Measurements from ENCODE around the gene TMEM101. TPM values are rescaled to one million over a fixed set of nuclear protein-coding genes. Genes with fewer than 3 reads are reported as not detected.

Gene TMEM101
- total and polyA plus RNA-seq, 2 of the 13 experiments (the other 11 are each of a cell fraction or from before 2014, with no cell fraction given) = 72.0 to 100 TPM

DNA sequence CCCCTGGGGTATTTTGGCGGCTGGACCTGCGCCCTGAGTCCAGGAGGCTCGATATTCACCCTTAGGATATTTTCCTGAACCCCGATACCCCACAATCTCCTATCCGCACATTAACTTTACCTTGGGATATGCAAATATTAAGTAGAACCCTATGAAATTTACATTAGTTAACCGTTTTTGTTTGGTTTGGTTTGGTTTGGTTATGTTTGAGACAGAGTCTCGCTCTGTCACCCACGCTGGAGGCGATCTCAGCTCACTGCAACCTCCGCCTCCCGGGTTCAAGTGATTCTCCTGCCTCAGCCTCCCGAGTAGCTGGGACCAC is 19.7 kb downstream of the TMEM101 start (continued):
- TF ChIP-seq ZSCAN29 (CRISPR knock-in tag; conservative IDR thresholded peaks at IDR 0.05) (no peak), ZMYM4 (CRISPR knock-in tag; IDR thresholded peaks at IDR 0.05) (no peak), RELA (CRISPR knock-in tag; IDR thresholded peaks at IDR 0.05) (no peak), ZBTB3 (CRISPR knock-in tag; IDR thresholded peaks at IDR 0.05; ENCODE audit: borderline replicate concordance, low read depth) (0 out of 2 replicates have a peak, but pooled peaks have one; percentile 50), SIX4 (CRISPR knock-in tag; IDR thresholded peaks at IDR 0.05) (no peak), ZNF136 (CRISPR knock-in tag; IDR thresholded peaks at IDR 0.05; ENCODE audit: low read depth) (0 out of 2 replicates have a peak, but pooled peaks have one; percentile 10), NKX3-1 (CRISPR knock-in tag; IDR thresholded peaks at IDR 0.05) (no peak), MXI1 (IDR thresholded peaks at IDR 0.05; ENCODE audit: borderline replicate concordance, low read depth, low read length) (no peak), POGZ (CRISPR knock-in tag; IDR thresholded peaks at IDR 0.05) (no peak), RFXAP (CRISPR knock-in tag; IDR thresholded peaks at IDR 0.05; ENCODE audit: borderline replicate concordance) (no peak), DPF2 (CRISPR knock-in tag; IDR thresholded peaks at IDR 0.05; ENCODE audit: borderline replicate concordance, low read depth) (no peak), SIX1 (CRISPR knock-in tag; IDR thresholded peaks at IDR 0.05; ENCODE audit: borderline replicate concordance) (no peak), ZNF614 (CRISPR knock-in tag; IDR thresholded peaks at IDR 0.05; ENCODE audit: borderline replicate concordance) (no peak), ZSCAN25 (CRISPR knock-in tag; IDR thresholded peaks at IDR 0.05) (no peak), MEIS1 (CRISPR knock-in tag; IDR thresholded peaks at IDR 0.05; ENCODE audit: borderline replicate concordance) (0 out of 2 replicates have a peak, but pooled peaks have one; percentile 56), SNAI1 (CRISPR knock-in tag; IDR thresholded peaks at IDR 0.05; ENCODE audit: borderline replicate concordance) (no peak), EP300 (IDR thresholded peaks at IDR 0.05; ENCODE audit: low read depth in 2 of 2, low read length in 2 of 2) (no peak), EP300 (CRISPR knock-in tag; IDR thresholded peaks at IDR 0.05; ENCODE audit: borderline replicate concordance) (0 out of 2 replicates have a peak, but pooled peaks have one; percentile 27), ELF3 (CRISPR knock-in tag; IDR thresholded peaks at IDR 0.05) (no peak)
- TF ChIP-seq, protein P1, sequence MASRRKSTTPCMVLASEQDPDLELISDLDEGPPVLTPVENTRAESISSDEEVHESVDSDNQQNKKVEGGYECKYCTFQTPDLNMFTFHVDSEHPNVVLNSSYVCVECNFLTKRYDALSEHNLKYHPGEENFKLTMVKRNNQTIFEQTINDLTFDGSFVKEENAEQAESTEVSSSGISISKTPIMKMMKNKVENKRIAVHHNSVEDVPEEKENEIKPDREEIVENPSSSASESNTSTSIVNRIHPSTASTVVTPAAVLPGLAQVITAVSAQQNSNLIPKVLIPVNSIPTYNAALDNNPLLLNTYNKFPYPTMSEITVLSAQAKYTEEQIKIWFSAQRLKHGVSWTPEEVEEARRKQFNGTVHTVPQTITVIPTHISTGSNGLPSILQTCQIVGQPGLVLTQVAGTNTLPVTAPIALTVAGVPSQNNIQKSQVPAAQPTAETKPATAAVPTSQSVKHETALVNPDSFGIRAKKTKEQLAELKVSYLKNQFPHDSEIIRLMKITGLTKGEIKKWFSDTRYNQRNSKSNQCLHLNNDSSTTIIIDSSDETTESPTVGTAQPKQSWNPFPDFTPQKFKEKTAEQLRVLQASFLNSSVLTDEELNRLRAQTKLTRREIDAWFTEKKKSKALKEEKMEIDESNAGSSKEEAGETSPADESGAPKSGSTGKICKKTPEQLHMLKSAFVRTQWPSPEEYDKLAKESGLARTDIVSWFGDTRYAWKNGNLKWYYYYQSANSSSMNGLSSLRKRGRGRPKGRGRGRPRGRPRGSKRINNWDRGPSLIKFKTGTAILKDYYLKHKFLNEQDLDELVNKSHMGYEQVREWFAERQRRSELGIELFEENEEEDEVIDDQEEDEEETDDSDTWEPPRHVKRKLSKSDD (CRISPR knock-in tag; IDR thresholded peaks at IDR 0.05; ENCODE audit: low read depth) = no peak
- TF ChIP-seq, protein P2, sequence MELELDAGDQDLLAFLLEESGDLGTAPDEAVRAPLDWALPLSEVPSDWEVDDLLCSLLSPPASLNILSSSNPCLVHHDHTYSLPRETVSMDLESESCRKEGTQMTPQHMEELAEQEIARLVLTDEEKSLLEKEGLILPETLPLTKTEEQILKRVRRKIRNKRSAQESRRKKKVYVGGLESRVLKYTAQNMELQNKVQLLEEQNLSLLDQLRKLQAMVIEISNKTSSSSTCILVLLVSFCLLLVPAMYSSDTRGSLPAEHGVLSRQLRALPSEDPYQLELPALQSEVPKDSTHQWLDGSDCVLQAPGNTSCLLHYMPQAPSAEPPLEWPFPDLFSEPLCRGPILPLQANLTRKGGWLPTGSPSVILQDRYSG (CRISPR knock-in tag; IDR thresholded peaks at IDR 0.05) = no peak
- TF ChIP-seq, protein P3, sequence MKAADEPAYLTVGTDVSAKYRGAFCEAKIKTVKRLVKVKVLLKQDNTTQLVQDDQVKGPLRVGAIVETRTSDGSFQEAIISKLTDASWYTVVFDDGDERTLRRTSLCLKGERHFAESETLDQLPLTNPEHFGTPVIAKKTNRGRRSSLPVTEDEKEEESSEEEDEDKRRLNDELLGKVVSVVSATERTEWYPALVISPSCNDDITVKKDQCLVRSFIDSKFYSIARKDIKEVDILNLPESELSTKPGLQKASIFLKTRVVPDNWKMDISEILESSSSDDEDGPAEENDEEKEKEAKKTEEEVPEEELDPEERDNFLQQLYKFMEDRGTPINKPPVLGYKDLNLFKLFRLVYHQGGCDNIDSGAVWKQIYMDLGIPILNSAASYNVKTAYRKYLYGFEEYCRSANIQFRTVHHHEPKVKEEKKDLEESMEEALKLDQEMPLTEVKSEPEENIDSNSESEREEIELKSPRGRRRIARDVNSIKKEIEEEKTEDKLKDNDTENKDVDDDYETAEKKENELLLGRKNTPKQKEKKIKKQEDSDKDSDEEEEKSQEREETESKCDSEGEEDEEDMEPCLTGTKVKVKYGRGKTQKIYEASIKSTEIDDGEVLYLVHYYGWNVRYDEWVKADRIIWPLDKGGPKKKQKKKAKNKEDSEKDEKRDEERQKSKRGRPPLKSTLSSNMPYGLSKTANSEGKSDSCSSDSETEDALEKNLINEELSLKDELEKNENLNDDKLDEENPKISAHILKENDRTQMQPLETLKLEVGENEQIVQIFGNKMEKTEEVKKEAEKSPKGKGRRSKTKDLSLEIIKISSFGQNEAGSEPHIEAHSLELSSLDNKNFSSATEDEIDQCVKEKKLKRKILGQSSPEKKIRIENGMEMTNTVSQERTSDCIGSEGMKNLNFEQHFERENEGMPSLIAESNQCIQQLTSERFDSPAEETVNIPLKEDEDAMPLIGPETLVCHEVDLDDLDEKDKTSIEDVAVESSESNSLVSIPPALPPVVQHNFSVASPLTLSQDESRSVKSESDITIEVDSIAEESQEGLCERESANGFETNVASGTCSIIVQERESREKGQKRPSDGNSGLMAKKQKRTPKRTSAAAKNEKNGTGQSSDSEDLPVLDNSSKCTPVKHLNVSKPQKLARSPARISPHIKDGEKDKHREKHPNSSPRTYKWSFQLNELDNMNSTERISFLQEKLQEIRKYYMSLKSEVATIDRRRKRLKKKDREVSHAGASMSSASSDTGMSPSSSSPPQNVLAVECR (CRISPR knock-in tag; IDR thresholded peaks at IDR 0.05; ENCODE audit: borderline replicate concordance) = no peak; the same call in 1 of the 2 replicates

Measured in HepG2 (cell line).